Adrenal gland (tissue), 12 donors: Measurements from ENCODE around the gene PKIB. TPM values are rescaled to one million over a fixed set of nuclear protein-coding genes. Genes with fewer than 3 reads are reported as not detected.

Experiments used
- DNase-seq, 7 donors: peaks; one replicate each; pipeline ENCODE4 v3.0.0-alpha.2; 2019 to 2020
- H3K27ac ChIP-seq, 5 donors: fragments of 200-600 bp; sonication (generic) in 4 of 5; 1 replicate in 3 of 5; 2 replicates in 2 of 5; pipeline versions ENCODE4 v1.5.1 to v1.8.0; 2016 to 2020; ENCODE audit warnings: mild to moderate bottlenecking in 1 of 5
- H3K27me3 ChIP-seq: fragments of 200-600 bp; 2 replicates; pipeline ENCODE4 v1.8.0; 2021
- H3K36me3 ChIP-seq, 2 donors: fragments of 200-600 bp; replicated peaks in 1 of 2; 1 replicate in 1 of 2; 2 replicates in 1 of 2; pipeline versions ENCODE4 v1.5.1 to v1.8.0; 2018 to 2022
- H3K4me1 ChIP-seq, 2 donors: fragments of 200-600 bp; replicated peaks in 1 of 2; 1 replicate in 1 of 2; 2 replicates in 1 of 2; pipeline versions ENCODE4 v1.5.1 to v1.8.0; 2018 to 2021
- H3K4me3 ChIP-seq, 4 donors: fragments of 200-600 bp; sonication (generic) in 3 of 4; one replicate each; pipeline ENCODE4 v1.5.1; 2016 to 2018
- H3K9me3 ChIP-seq, 3 donors: fragments of 200-600 bp; sonication (generic) in 1 of 3; replicated peaks in 1 of 3; 1 replicate in 2 of 3; 2 replicates in 1 of 3; pipeline versions ENCODE4 v1.5.1 to v1.8.0; 2016 to 2021
- CTCF ChIP-seq, 6 experiments: fragments of 450-650 bp in 4 of 6; fragments of 200-600 bp in 2 of 6; sonication (generic) in 1 of 6; IDR thresholded peaks; 1 replicate in 5 of 6; 2 replicates in 1 of 6; pipeline versions ENCODE4 v1.5.1 to v1.8.0; 2016 to 2021; ENCODE audit warnings: antibody characterized with exemption in 6 of 6, mild to moderate bottlenecking in 2 of 6, moderate library complexity in 1 of 6
- POLR2A ChIP-seq, 2 donors: fragments of 450-650 bp; IDR thresholded peaks; one replicate each; pipeline ENCODE4 v1.6.1; 2017; ENCODE audit warnings: antibody characterized with exemption in 2 of 2, mild to moderate bottlenecking in 2 of 2, moderate library complexity in 1 of 2
- WGBS, 4 donors: extraction: QIAGEN DNeasy Blood & Tissue Kit in 2 of 4; methylation state at CpG; one replicate each; pipeline versions ENCODE4 v1.1.5 to v1.1.7; 2013 to 2017; 5-methylcytosine and 5-hydroxymethylcytosine counted together
- intact Hi-C, 2 donors: fragments of 100-400 bp; cut with DNase I; formaldehyde crosslinking; loops; one replicate each; pipeline versions ENCODE4 v1.14.1 to v1.15.0; 2022 to 2023
- polyA plus RNA-seq, 3 donors: library from polyadenylated mRNA; stranded (reverse); fragments of 200-250 nt in 2 of 3; fragments of 350-450 nt in 1 of 3; fragmentation: Illumina TruSeq in 1 of 3; extraction: RNeasy Lipid Tissue Mini Kit (QIAGEN cat#74804) in 1 of 3; gene quantifications; one replicate each; pipeline ENCODE4 v1.2.3, GENCODE V29; 2013 to 2014
- total RNA-seq, 9 donors: library from RNA; depleted of rRNA in 4 of 9; stranded (reverse); fragments of >200 nt in 4 of 9; fragments of 120-200 nt in 1 of 9; fragmentation: NEBNext Ultra II Directional in 1 of 9; extraction: Animal tissue kit (Norgen Biotek cat#: 25700) in 1 of 9; gene quantifications; one replicate each; pipeline versions ENCODE4 v1.1.0 to v1.2.4, GENCODE V29; 2013 to 2023
- donor health status: healthy with polysubstance abuse.
- donor health status: Bipolar disorder and iron deficiency.
- donor health status: DM: yes; HTN: yes; CAD: no.
- donor health status: DM: no; HTN: no; CAD: no.
- donor health status: DM: no; HTN: no; CAD: no.
- donor health status: DM: yes; HTN: yes; CAD: no.

The PKIB gene
- total and polyA plus RNA-seq, 12 donors = 0.48 to 6.2 (median 2.5) TPM

DNA sequence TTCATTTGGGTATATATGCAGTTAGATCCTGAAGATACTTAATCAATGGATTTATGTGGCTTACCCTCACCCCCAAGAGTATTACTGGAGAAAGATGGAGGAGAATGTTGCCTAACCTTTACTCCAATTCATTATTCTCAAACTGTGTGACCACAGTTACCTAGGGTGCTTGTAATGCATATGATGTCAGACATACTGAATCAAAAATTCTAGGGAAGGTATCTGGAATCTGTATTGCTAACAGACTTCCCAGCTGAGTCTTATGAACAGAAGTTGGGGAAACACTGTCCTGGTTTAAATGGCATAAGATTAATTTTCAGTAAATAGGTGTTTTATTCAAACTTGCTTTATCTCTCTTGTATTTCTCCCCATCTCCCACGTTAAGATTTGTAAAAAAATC lies 83.9 kb downstream of the PKIB start:
- no peaks in the 10 kb centered on the region for H3K36me3 ChIP-seq
- intact Hi-C loops = no loop called here
- no peaks in the 10 kb centered on the region for H3K9me3 ChIP-seq
- H3K27ac ChIP-seq = no peak overlapping the region
- no peak for DNase-seq
- H3K27me3 ChIP-seq = no peaks in the 10 kb centered on the region
- 45 to 68% (median 59%) methylated on average over 1 of the region's 1 CpG for WGBS, 4 donors
- TF ChIP-seq POLR2A (IDR thresholded peaks at IDR 0.05) = no peak
- no peak for TF ChIP-seq CTCF (IDR thresholded peaks at IDR 0.05)
- no peak overlapping the region for H3K4me3 ChIP-seq
- no peaks in the 10 kb centered on the region for H3K4me1 ChIP-seq

DNA sequence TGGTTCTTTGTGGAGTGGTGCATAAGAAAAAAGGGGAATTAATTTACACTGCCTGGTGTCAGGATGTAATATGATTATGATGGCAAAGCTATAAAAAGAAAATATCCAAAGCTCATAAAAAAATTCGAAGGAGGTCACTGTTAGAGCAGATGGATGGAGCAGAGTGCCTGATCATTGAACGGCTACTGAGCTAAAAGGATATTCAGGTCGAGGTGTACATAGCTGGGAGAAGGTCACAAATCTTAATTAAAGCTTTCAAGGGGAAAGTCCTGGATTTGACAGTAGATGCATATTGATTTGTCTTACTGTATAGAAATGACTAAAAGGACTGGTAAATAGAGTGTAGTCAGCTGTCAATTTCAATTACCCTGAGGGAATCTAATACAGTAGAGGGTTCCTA lies 84.4 kb downstream of the PKIB start:
- DNase-seq = no peak
- no peak for TF ChIP-seq POLR2A (IDR thresholded peaks at IDR 0.05)
- no peak for TF ChIP-seq CTCF (IDR thresholded peaks at IDR 0.05)
- H3K36me3 ChIP-seq = no peaks in the 10 kb centered on the region
- no peak overlapping the region for H3K27ac ChIP-seq
- intact Hi-C loops = no loop called here
- H3K4me1 ChIP-seq = no peaks in the 10 kb centered on the region
- no peak overlapping the region for H3K4me3 ChIP-seq
- 37 to 69% (median 58%) methylated on average over 3 of the region's 3 CpGs for WGBS, 4 donors
- H3K27me3 ChIP-seq = no peaks in the 10 kb centered on the region
- no peaks in the 10 kb centered on the region for H3K9me3 ChIP-seq

- H3K27me3 ChIP-seq = no peaks in the 10 kb centered on the region
- no peaks in the 10 kb centered on the region for H3K4me1 ChIP-seq
- intact Hi-C loops = no loop called here
- no peaks in the 10 kb centered on the region for H3K36me3 ChIP-seq
- H3K9me3 ChIP-seq = no peaks in the 10 kb centered on the region
- H3K27ac ChIP-seq = no peak overlapping the region
- WGBS, 4 donors = 64 to 96% (median 81%) methylated on average over 3 of the region's 3 CpGs
- H3K4me3 ChIP-seq = no peak overlapping the region
- no peak for DNase-seq
- TF ChIP-seq POLR2A (IDR thresholded peaks at IDR 0.05) (no peak), CTCF (IDR thresholded peaks at IDR 0.05) (no peak)
Observed at GRCh38 chr6:122695188-122695587, 85.0 kb downstream of the PKIB start.

GRCh38 chr6:122696079-122696478 lies 85.9 kb downstream of the PKIB start:
- no peaks in the 10 kb centered on the region for H3K36me3 ChIP-seq
- no peak overlapping the region for H3K27ac ChIP-seq
- H3K9me3 ChIP-seq = no peaks in the 10 kb centered on the region
- TF ChIP-seq CTCF (IDR thresholded peaks at IDR 0.05) (no peak), POLR2A (IDR thresholded peaks at IDR 0.05) (no peak)
- no peak overlapping the region for H3K4me3 ChIP-seq
- no peak for DNase-seq
- H3K4me1 ChIP-seq = no peaks in the 10 kb centered on the region
- H3K27me3 ChIP-seq = no peaks in the 10 kb centered on the region
- 34 to 46% (median 41%) methylated on average over 2 of the region's 2 CpGs for WGBS, 4 donors
- intact Hi-C loops = no loop called here
